GM12878 (cell line): ENCODE measurements around the gene CARM1. TPM values are rescaled to one million over a fixed set of nuclear protein-coding genes. Genes with fewer than 3 reads are reported as not detected.

Experiments used
- CHD4 ChIP-seq: fragments of 200-600 bp; sonication (generic); IDR thresholded peaks from 2 replicates; pipeline ENCODE4 v1.6.1; 2016; ENCODE audit warnings: mild to moderate bottlenecking
- KAT2A ChIP-seq: conservative IDR thresholded peaks from 2 replicates; pipeline ENCODE4 v1.6.1; 2011; ENCODE audit warnings: low read depth, low read length; ENCODE audit not compliant: control insufficient read depth
- NBN ChIP-seq: fragments of 450-650 bp; IDR thresholded peaks from 2 replicates; pipeline ENCODE4 v1.6.1; 2016
- SREBF2 ChIP-seq: IDR thresholded peaks from 2 replicates; pipeline ENCODE4 v1.6.1; 2012; ENCODE audit warnings: mild to moderate bottlenecking, low read length
- polyA plus RNA-seq, 11 experiments: library from polyadenylated mRNA; depleted of rRNA in 4 of 11; unstranded in 6 of 11; stranded (reverse) in 5 of 11; fragments of >200 nt; fragmentation: Nextera tagmentation in 4 of 11; fragmentation: Illumina TruSeq in 1 of 11; extraction: Ambion mirVana in 4 of 11; extraction: Trizol in 1 of 11; gene quantifications; 1 replicate in 1 of 11; 2 replicates in 10 of 11; pipeline versions ENCODE4 v1.2.1 to v1.2.3, GENCODE V29; 2011 to 2016; ENCODE audit warnings: inconsistent platforms in 2 of 11, missing spikeins in 2 of 11, low read depth in 1 of 11
- total RNA-seq, 4 experiments: library from RNA; depleted of rRNA in 3 of 4; stranded (reverse); fragments of >200 nt in 3 of 4; fragmentation: Illumina TruSeq in 1 of 4; extraction: Trizol in 1 of 4; gene quantifications; 2 replicates each; pipeline versions ENCODE4 v1.2.1 to v1.2.3, GENCODE V29; 2013 to 2021
- TF ChIP-seq, protein P1 (sequence below): fragments of 450-650 bp; IDR thresholded peaks from 2 replicates; pipeline ENCODE4 v1.6.1; 2014; ENCODE audit warnings: mild to moderate bottlenecking
- TF ChIP-seq, protein P2 (sequence below): fragments of 450-650 bp; IDR thresholded peaks from 2 replicates; pipeline ENCODE4 v1.6.1; 2017; ENCODE audit warnings: mild to moderate bottlenecking, moderate library complexity

CARM1 gene
- total and polyA plus RNA-seq, 10 of the 15 experiments (the other 5 are each of a cell fraction or from before 2014, with no cell fraction given) = 0.45 to 116 (median 39.7) TPM

DNA sequence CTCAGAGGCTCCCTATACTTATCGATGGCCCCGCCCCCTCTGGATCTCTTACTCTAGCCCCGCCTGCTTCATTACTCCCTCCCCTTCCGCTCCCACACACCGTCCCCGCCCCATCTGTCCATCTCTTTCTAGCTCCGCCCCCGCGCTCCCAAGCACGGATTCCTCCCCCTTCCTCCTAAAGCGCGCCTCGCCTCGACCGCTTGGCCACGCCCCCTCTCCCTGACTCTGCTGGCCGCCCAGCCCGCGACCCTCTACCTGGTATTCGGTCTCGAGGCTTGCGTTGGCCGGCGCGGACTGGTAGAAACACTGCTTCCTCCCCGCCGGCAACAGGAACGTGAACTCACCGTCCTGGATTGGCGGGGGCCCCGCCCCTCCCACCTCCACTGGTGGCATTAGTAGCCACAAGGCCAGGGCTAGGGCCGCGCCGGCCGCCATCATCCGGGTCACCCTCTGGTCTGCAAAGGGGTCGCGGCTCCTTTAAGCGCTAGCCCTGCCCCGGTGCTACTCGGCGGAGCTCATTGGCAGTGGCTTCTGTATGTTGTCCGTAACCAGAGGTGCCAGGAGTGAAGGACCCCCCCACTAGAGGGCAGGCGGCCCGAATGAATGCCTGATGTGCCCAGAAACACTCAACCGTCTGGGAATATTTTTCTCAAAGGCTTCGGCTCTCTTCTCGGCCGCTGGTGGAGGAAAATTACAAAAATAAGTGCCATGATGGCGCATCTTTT lies 35.4 kb upstream of the CARM1 start, which contains the start of gene TMED1 (continued):
- TF ChIP-seq, protein P1, sequence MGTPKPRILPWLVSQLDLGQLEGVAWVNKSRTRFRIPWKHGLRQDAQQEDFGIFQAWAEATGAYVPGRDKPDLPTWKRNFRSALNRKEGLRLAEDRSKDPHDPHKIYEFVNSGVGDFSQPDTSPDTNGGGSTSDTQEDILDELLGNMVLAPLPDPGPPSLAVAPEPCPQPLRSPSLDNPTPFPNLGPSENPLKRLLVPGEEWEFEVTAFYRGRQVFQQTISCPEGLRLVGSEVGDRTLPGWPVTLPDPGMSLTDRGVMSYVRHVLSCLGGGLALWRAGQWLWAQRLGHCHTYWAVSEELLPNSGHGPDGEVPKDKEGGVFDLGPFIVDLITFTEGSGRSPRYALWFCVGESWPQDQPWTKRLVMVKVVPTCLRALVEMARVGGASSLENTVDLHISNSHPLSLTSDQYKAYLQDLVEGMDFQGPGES = peak; percentile 63; the same call in 1 of the 2 replicates
- no peak for TF ChIP-seq SREBF2
- TF ChIP-seq, protein P2, sequence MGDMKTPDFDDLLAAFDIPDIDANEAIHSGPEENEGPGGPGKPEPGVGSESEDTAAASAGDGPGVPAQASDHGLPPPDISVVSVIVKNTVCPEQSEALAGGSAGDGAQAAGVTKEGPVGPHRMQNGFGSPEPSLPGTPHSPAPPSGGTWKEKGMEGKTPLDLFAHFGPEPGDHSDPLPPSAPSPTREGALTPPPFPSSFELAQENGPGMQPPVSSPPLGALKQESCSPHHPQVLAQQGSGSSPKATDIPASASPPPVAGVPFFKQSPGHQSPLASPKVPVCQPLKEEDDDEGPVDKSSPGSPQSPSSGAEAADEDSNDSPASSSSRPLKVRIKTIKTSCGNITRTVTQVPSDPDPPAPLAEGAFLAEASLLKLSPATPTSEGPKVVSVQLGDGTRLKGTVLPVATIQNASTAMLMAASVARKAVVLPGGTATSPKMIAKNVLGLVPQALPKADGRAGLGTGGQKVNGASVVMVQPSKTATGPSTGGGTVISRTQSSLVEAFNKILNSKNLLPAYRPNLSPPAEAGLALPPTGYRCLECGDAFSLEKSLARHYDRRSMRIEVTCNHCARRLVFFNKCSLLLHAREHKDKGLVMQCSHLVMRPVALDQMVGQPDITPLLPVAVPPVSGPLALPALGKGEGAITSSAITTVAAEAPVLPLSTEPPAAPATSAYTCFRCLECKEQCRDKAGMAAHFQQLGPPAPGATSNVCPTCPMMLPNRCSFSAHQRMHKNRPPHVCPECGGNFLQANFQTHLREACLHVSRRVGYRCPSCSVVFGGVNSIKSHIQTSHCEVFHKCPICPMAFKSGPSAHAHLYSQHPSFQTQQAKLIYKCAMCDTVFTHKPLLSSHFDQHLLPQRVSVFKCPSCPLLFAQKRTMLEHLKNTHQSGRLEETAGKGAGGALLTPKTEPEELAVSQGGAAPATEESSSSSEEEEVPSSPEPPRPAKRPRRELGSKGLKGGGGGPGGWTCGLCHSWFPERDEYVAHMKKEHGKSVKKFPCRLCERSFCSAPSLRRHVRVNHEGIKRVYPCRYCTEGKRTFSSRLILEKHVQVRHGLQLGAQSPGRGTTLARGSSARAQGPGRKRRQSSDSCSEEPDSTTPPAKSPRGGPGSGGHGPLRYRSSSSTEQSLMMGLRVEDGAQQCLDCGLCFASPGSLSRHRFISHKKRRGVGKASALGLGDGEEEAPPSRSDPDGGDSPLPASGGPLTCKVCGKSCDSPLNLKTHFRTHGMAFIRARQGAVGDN = no peak
- TF ChIP-seq NBN = peak; percentile 71; the same call in 1 of the 2 replicates
- TF ChIP-seq CHD4 = no peak
- TF ChIP-seq KAT2A = no peak
